GF-D8 (cell line): ENCODE results near the gene TAAR9.
"Not testable (repeated sequence)": the region's sequence is repeated elsewhere in the genome, so short reads cannot be mapped to it uniquely, and the experiment has no call there.

Experiments used
- DNase-seq: peaks from one replicate; lab custom pipeline; 2025; lab: John Stamatoyannopoulos, UW

TAAR9 gene

DNA sequence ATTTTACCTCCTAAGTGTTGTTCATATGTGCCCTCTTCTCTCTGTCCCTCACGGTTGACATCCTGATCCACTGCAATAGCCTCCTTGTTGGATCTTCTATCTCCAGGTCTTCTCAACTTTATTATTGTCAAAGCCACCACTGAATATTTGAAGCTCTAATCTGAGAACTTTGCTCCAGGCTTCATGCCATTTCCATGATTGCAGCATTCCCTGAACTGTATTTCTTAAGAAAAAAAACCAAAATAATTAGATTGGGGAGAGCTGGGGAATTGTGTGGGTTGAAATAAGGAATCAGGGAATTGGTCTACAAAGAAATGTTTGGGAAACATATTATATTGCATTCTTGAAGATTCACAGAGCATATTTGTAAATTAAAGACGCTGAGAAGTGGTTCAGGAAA is 22.7 kb upstream of the TAAR9 start:
- no peak for DNase-seq

DNA sequence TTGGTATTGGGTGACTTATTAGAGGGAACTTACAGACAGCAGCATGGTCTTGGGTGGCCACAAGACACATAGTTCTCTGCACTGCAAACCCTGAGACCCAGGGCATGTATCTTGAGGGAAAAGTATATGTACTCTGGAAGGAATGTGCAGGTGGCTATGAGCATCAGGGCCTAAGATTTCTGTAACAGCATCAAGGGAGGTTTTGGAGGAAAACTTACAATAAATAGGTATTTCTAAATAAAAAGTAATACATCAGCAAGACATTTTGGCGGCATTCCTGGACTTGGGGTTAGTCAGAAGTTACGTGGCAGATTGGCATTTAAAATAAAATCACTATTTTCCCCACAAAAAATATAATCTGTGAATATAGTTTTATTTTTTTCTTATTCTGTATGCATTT is 17.1 kb upstream of the TAAR9 start:
- no peak for DNase-seq

DNA sequence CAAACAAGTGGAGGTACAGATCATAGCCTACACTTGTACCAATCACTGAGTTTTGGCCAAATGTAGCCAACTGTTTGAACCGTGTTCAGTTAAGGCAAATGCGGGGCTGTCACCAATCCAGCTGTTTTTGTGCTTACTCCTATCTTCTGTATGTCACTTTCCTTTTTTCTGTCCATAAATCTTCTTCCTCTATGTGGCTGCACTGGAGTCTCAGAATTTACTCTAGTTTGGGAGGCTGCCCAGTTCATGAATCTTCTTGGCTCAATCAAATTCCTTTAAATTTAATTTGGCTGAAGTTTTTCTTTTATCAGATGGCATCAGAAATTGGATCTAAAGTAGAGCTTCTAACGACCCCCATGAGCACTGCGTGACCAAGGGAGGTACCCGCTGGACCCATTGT is 13.4 kb upstream of the TAAR9 start:
- no peak for DNase-seq

- DNase-seq: no peak
Observed at GRCh38 chr6:132525866-132526265, 12.2 kb upstream of the TAAR9 start.

DNA sequence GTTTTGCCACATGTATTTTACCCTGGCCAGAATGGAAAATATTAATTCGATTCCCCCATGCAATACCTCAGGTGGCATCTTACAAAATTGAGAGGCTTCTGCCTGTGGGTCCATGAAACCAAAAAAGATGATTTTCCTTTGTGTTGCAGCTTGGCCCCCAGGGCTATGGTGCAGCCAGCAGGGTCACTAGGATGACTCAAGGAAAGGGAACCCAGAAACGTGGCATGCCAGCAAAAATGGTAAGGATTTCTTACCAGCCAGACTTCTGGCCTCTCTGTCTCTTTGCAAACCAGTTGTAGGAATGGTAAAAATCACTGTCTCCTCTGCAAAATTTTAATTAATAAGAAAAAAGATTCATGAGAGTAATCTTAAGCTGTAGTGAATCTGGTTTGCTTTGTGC is 11.6 kb upstream of the TAAR9 start:
- DNase-seq: no peak

DNA sequence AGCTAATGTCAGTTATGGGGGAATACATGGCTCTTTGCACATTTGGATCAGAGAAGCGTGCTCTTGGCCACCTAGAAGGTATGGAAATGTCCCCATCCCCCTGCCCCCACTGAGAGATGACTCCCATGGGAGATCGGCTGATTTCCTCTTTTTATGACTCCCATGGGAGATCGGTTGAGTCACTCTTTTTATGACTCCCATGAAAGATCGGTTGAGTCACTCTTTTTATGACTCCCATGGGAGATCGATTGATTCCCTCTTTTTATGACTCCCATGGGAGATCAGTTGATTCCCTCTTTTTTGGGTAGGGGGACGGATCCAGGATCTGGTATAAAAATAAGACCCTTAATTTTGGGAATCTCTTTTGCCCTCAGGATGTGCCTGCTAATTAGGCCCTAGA is 10.3 kb upstream of the TAAR9 start:
- DNase-seq: no peak

DNA sequence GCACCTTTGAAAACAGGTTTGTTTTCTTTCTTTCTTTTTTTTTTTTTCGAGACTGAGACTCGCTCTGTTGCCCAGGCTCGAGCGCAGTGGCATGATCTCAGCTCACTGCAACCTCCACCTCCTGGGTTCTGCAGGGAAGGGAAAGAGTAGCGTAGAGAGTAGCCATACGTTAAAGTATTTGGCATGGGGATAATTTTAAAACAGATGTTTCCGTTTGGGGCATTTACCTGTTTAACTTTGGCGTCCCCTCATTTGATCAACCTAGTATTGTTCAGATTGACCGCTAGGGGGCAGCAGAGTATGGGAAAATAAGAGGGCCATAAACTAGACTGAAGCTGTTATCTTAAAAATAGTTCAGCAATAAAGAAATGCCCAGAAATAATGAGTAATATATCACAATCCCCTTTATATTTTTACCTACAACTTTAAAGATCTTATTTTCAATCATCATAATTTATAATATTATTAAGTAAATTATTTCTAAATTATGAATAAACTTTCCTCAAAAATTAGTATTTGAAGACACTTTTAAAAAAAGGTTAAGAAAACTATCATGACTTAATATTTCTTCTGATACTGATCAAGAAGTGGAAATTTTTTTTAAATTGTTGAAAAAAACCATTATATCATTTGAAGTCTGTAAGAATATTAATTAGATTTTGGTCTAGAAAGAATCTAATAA is 7.6 kb upstream of the TAAR9 start:
- no peak for DNase-seq

- not testable (repeated sequence) for DNase-seq
Observed at GRCh38 chr6:132534546-132534945, 3.5 kb upstream of the TAAR9 start.

- DNase-seq: no peak
Observed at GRCh38 chr6:132537145-132537544, 932 bp upstream of the TAAR9 start.

- DNase-seq: no peak
Observed at GRCh38 chr6:132544826-132545225, 6.7 kb downstream of the TAAR9 start.

GRCh38 chr6:132548746-132549463 is 10.8 kb downstream of the TAAR9 start:
- DNase-seq: no peak

- DNase-seq: no peak
Observed at GRCh38 chr6:132551214-132551613, 13.1 kb downstream of the TAAR9 start.

DNA sequence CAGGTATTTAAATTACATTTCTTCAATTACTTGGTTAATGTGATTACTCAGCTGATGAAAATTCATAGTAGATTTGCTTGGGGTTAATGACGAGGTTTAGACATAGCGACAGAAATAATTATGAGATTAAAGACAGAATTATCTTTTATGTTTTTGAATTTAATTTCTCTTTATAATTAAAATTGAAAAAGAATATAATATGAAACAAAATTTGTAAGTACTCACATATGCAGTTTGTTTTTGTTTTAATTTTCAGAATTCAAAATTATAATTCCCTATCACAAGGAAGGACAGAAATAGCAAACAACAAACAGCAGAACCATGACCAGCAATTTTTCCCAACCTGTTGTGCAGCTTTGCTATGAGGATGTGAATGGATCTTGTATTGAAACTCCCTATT is 14.3 kb downstream of the TAAR9 start, which contains the start of gene TAAR8:
Gene TAAR8, plus strand, starts transcription at position 301 of the 400 bp plus-strand sequence. Its CDS starts 21 bp downstream, at position 322.
- no peak for DNase-seq

GRCh38 chr6:132560087-132560486 is 22.0 kb downstream of the TAAR9 start:
- DNase-seq: not testable (repeated sequence)

GRCh38 chr6:132566404-132566803 is 28.3 kb downstream of the TAAR9 start:
- DNase-seq: no peak

GRCh38 chr6:132567566-132567965 is 29.5 kb downstream of the TAAR9 start:
- DNase-seq: no peak

DNA sequence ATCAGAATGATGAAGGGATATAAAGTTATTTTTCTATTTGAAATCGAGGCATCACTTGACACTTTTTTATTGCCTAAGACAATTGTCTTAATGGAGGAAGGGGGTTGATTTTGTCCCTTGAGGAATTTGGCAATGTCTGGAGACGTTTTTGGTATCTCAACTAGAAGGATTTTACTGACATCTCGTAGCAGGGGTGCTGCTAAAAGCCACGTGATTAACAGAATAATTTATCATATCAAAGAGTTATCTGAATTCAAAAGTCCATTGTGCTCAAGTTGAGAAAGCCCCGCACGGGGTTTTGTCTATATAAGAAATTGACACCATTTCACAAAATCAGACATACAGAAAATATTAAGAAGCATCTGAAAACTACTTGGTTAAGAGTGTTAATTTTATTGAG is 30.5 kb downstream of the TAAR9 start:
- DNase-seq: no peak

DNA sequence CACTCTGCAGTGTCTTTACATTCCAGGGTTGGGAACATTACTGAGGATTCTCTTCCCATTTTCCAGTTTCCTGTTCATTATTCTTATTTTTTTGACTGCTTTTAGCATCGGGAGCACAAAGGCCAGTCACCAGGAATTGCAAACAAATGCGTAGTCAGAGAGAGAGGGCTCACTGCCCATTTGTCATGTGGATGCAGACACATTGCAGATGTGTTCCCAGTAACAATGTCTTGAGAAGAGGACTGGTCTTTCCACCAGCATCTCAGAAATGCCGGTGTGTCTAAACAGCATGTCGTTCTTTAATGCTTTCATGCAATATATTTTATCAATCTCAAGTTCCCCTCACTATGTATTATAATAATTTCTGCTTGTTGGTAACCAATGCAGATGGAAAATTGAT is 31.1 kb downstream of the TAAR9 start:
- no peak for DNase-seq

GRCh38 chr6:132570221-132570777 is 32.2 kb downstream of the TAAR9 start, which contains the start of gene TAAR6:
TAAR6 (plus strand) TSS chr6:132570322; CDS start chr6:132570322, 0 bp downstream.
- DNase-seq: no peak

GRCh38 chr6:132571774-132572173 is 33.7 kb downstream of the TAAR9 start:
- no peak for DNase-seq

DNA sequence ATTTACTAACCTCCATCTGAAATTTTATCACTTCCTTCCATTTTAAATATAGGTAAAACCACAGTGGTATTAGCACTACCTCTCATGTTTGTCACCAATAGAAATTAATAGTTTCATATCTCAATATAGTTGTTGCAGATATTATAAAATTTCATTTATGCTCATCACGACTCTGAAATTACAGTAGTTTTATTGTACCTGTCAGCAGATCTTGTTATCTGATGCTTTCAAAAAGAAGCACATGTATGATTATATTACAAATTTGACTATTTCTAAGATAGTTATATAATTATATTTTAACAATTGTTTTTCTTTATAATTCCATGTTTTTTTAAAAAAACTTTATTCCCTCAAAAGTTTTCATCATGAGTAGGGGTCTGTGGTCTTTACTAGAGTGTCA is 46.6 kb downstream of the TAAR9 start:
- DNase-seq: no peak

DNA sequence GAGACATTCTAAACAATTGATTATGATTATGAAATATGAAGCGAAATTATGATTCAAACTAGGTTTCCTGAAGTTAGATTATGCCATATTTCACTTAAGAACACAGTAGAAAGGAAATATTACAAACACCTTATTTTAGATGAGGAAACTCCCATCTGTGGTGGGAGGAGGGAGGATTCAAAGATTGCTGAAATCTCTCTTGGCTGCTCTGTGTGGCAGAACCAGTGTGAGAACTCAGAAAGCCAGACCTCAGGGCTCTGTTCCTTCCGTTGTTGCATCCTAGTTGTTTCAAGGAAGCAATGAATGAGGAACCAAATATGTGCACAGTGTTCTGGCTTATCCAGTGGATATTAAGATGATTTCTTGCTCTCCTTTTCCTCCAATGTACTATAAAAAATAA is 49.3 kb downstream of the TAAR9 start:
- DNase-seq: no peak
